ENCODE data around the gene CATSPER1. TPM values are rescaled to one million over a fixed set of nuclear protein-coding genes. Genes with fewer than 3 reads are reported as not detected.

Gene CATSPER1
- total RNA-seq, 1 donor from 2014 or later, result 3.6 TPM

GRCh38 chr11:66004186-66004585 lies 22.1 kb downstream of the CATSPER1 start:
- intact Hi-C loops (cut with DNase I), result no loop called here
- no peak overlapping the region for H3K27ac ChIP-seq
- H3K4me1 ChIP-seq, result peaks cover 24% of the 10 kb centered on the region
- H3K9me3 ChIP-seq, result no peaks in the 10 kb centered on the region
- no peak for TF ChIP-seq CTCF (IDR thresholded peaks at IDR 0.05)
- ATAC-seq (no peak), DNase-seq (no peak)
- no peaks in the 10 kb centered on the region for H3K27me3 ChIP-seq (ENCODE audit: low read depth)
- no peak overlapping the region for H3K4me3 ChIP-seq
- H3K36me3 ChIP-seq, result peaks cover 29% of the 10 kb centered on the region

- Histone ChIP-seq H3K4me1 (peaks cover 24% of the 10 kb centered on the region), H3K36me3 (peaks cover 38% of the 10 kb centered on the region), H3K9me3 (no peaks in the 10 kb centered on the region), H3K27me3 (ENCODE audit: low read depth) (no peaks in the 10 kb centered on the region), H3K27ac (peak overlapping the region; percentile 89), H3K4me3 (peak overlapping the region; percentile 79)
- TF ChIP-seq CTCF (IDR thresholded peaks at IDR 0.05), result no peak
- no peak for DNase-seq
- no peak for ATAC-seq
- intact Hi-C loops (cut with DNase I), result no loop called here
Observed at GRCh38 chr11:66003291-66003690, 23.0 kb downstream of the CATSPER1 start.

- no peaks in the 10 kb centered on the region for H3K9me3 ChIP-seq
- no peak for TF ChIP-seq CTCF (IDR thresholded peaks at IDR 0.05)
- ATAC-seq (peak; percentile 88 to 94), DNase-seq (peak; percentile 73)
- H3K4me3 ChIP-seq, result peak overlapping the region; percentile 79
- peaks cover 24% of the 10 kb centered on the region for H3K4me1 ChIP-seq
- H3K36me3 ChIP-seq, result peaks cover 44% of the 10 kb centered on the region
- no peaks in the 10 kb centered on the region for H3K27me3 ChIP-seq (ENCODE audit: low read depth)
- H3K27ac ChIP-seq, result peak overlapping the region; percentile 89
- intact Hi-C loops (cut with DNase I), result no loop called here
Observed at GRCh38 chr11:66002648-66003225, 23.5 kb downstream of the CATSPER1 start.

GRCh38 chr11:66001942-66002647 lies 24.2 kb downstream of the CATSPER1 start, which contains the start of the genes BANF1 and EIF1AD:
TSS of gene BANF1 (plus strand) at chr11:66002503. CDS start at chr11:66003251, 748 bp downstream.
TSS of gene EIF1AD (minus strand) at chr11:66002157. CDS start at chr11:66000389, 1,768 bp downstream.
- no peaks in the 10 kb centered on the region for H3K27me3 ChIP-seq (ENCODE audit: low read depth)
- no peaks in the 10 kb centered on the region for H3K9me3 ChIP-seq
- intact Hi-C loops (cut with DNase I), result no loop called here
- TF ChIP-seq CTCF (IDR thresholded peaks at IDR 0.05), result no peak
- ATAC-seq, result peak; percentile 95 to 96
- peak within 1 kb of the TSS; percentile 89 for H3K27ac ChIP-seq
- peak; percentile 92 for DNase-seq
- H3K36me3 ChIP-seq, result peaks cover 50% of the 10 kb centered on the region
- peaks cover 24% of the 10 kb centered on the region for H3K4me1 ChIP-seq
- H3K4me3 ChIP-seq, result peak within 1 kb of the TSS; percentile 79

- intact Hi-C loops (cut with DNase I), result no loop called here
- H3K27me3 ChIP-seq (ENCODE audit: low read depth), result no peaks in the 10 kb centered on the region
- ATAC-seq, result no peak
- H3K27ac ChIP-seq, result no peak overlapping the region
- no peaks in the 10 kb centered on the region for H3K9me3 ChIP-seq
- no peak for DNase-seq
- peaks cover 15% of the 10 kb centered on the region for H3K4me1 ChIP-seq
- H3K4me3 ChIP-seq, result no peak overlapping the region
- TF ChIP-seq CTCF (IDR thresholded peaks at IDR 0.05), result no peak
- peaks cover 45% of the 10 kb centered on the region for H3K36me3 ChIP-seq
Observed at GRCh38 chr11:65997286-65997685, 29.0 kb downstream of the CATSPER1 start.

All from lower lobe of right lung (tissue), 2 donors.